22Rv1 (cell line): ENCODE data around the gene TNFAIP2.
"Not testable (repeated sequence)": the region's sequence is repeated elsewhere in the genome, so short reads cannot be mapped to it uniquely, and the experiment has no call there.

Source experiments
- CTCF ChIP-seq: fragments of 450-650 bp; IDR thresholded peaks from 2 replicates; pipeline ENCODE4 v1.5.1; 2017; ENCODE audit warnings: mild to moderate bottlenecking
- ZFX ChIP-seq: fragments of 450-650 bp; IDR thresholded peaks from 2 replicates; pipeline ENCODE4 v1.6.1; 2017; ENCODE audit warnings: antibody characterized with exemption, borderline replicate concordance

GRCh38 chr14:103119527-103119926, 3.7 kb upstream of the TNFAIP2 start:
- not testable (repeated sequence) for TF ChIP-seq CTCF, ZFX
